Glutamatergic neuron (in vitro differentiated cells): ENCODE measurements around the gene SPOCK1. TPM values are rescaled to one million over a fixed set of nuclear protein-coding genes. Genes with fewer than 3 reads are reported as not detected.

Experiments
- DNase-seq: peaks from one replicate; pipeline ENCODE4 v3.0.0; 2022
- H3K27ac Mint-ChIP-seq: one replicate; pipeline ENCODE4 v1.8.0; 2020; ENCODE audit warnings: mild to moderate bottlenecking, mixed read lengths, inconsistent platforms; ENCODE audit not compliant: unreplicated experiment
- H3K27me3 Mint-ChIP-seq: one replicate; pipeline ENCODE4 v1.8.0; 2020; ENCODE audit warnings: mild to moderate bottlenecking, moderate library complexity, mixed read lengths, inconsistent platforms; ENCODE audit not compliant: unreplicated experiment
- H3K36me3 Mint-ChIP-seq: one replicate; pipeline ENCODE4 v1.8.0; 2020; ENCODE audit warnings: mild to moderate bottlenecking, mixed read lengths, inconsistent platforms; ENCODE audit not compliant: unreplicated experiment
- H3K4me1 Mint-ChIP-seq: one replicate; pipeline ENCODE4 v1.8.0; 2020; ENCODE audit warnings: mild to moderate bottlenecking, low read depth, mixed read lengths, inconsistent platforms; ENCODE audit not compliant: unreplicated experiment
- H3K4me3 Mint-ChIP-seq: one replicate; pipeline ENCODE4 v1.8.0; 2020; ENCODE audit warnings: mild to moderate bottlenecking, mixed read lengths, inconsistent platforms; ENCODE audit not compliant: unreplicated experiment
- H3K9me3 Mint-ChIP-seq: one replicate; pipeline ENCODE4 v1.8.0; 2020; ENCODE audit warnings: mild to moderate bottlenecking, moderate library complexity, mixed read lengths, inconsistent platforms; ENCODE audit not compliant: unreplicated experiment
- total RNA-seq: library from RNA; stranded (reverse); fragmentation: NEBNext Ultra II Directional; extraction: Animal tissue kit (Norgen Biotek cat#: 25700); gene quantifications from one replicate; pipeline ENCODE4 v1.2.1, GENCODE V29; 2021; ENCODE audit not compliant: unreplicated experiment
- TF ChIP-seq, protein P1 (sequence below): fragments of 200-600 bp; sonication (generic); IDR thresholded peaks from one replicate; pipeline ENCODE4 v1.5.0; 2021; ENCODE audit not compliant: partially characterized antibody, unreplicated experiment

Gene SPOCK1
- total RNA-seq, 1 donor from 2014 or later = 25.4 TPM

DNA sequence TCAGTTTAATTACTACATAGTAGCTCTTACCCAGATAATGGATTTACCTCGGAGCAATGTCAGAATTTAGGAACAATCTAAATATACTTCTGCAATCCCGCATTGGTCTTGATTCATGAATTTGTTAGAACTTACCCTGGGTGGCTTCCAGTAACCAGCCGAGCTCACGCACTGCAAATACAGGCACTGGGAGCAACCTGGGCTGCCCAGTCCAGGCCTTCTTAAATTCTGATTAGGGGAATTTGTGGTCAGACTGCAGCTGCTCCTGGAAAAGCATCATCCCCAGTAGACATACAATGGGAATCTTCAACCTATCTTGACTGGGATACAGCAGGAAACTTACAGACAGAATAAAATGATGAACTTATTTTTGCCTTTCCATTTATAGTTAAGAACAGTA is 270.3 kb downstream of the SPOCK1 start:
- Mint-ChIP-seq H3K27ac (no peak overlapping the region), H3K4me3 (no peak overlapping the region), H3K27me3 (no peaks in the 10 kb centered on the region), H3K9me3 (no peaks in the 10 kb centered on the region), H3K36me3 (no peaks in the 10 kb centered on the region), H3K4me1 (no peaks in the 10 kb centered on the region)
- TF ChIP-seq, protein P1, sequence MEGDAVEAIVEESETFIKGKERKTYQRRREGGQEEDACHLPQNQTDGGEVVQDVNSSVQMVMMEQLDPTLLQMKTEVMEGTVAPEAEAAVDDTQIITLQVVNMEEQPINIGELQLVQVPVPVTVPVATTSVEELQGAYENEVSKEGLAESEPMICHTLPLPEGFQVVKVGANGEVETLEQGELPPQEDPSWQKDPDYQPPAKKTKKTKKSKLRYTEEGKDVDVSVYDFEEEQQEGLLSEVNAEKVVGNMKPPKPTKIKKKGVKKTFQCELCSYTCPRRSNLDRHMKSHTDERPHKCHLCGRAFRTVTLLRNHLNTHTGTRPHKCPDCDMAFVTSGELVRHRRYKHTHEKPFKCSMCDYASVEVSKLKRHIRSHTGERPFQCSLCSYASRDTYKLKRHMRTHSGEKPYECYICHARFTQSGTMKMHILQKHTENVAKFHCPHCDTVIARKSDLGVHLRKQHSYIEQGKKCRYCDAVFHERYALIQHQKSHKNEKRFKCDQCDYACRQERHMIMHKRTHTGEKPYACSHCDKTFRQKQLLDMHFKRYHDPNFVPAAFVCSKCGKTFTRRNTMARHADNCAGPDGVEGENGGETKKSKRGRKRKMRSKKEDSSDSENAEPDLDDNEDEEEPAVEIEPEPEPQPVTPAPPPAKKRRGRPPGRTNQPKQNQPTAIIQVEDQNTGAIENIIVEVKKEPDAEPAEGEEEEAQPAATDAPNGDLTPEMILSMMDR = no peak
- DNase-seq = no peak

DNA sequence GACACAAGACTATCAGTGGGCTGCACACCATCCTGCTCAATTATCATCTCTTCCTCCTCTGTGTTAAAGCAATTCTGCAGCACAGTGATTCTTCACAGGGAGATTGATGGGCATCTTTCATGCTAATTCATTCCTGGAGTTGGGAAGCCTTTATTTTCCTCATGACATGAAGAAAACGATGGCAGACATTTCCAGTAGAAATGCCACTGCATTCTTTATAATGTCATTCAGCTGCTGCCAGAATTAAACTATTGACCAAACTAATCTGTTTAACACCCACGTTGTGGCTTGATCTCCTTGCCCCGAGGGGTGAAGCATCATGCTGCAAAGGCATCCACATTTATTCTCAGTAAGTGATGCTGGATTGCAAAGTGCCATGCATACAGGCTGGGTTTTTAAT is 273.0 kb downstream of the SPOCK1 start:
- no peaks in the 10 kb centered on the region for H3K27me3 Mint-ChIP-seq
- H3K4me3 Mint-ChIP-seq = no peak overlapping the region
- peaks cover 1% of the 10 kb centered on the region for H3K4me1 Mint-ChIP-seq
- TF ChIP-seq, protein P1 = no peak
- H3K9me3 Mint-ChIP-seq = no peaks in the 10 kb centered on the region
- no peak for DNase-seq
- H3K36me3 Mint-ChIP-seq = no peaks in the 10 kb centered on the region
- no peak overlapping the region for H3K27ac Mint-ChIP-seq

DNA sequence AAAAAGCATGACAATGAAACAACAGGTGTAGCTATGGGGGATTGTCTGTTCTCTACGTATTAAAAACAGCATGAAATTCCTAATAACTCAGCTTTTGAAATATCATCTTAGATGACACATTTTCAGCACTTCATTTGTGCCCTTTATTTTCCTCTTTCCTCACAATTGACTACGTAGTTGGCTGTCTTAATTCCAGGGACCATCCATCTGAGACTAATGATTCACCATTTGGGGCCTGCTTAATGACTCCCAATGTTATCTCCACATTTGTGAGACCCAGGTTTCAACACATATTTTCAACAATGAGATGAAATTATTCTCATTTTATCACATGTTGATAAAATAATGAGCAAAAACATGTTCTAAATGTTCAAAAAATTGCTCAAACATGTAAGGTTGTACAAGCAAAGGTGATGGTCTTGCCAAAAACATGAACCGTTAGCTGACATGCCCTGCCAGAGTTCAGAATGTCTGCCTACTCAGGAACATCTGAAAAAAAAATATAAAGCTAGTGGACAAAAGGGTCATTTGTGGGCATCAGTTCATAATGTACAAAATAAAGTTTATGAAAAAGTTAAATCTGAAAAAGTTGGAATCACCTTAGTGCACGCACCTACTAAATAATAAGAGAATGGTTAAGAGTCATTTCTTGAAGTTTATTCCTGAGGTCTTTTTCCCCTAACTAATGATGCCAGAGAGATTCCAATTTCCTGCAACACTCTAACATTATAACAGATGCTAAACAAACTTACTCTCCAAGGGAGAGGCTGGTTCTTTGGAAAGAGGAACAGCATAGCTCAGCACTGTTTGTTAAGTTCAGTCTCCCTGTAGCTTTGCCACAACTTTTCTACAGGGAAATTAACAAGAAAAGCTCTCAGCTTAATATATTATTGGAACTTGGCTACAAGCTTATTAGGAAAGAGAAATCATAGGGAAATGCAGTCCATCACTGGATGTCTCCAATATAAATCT is 275.5 kb downstream of the SPOCK1 start:
- H3K36me3 Mint-ChIP-seq = no peaks in the 10 kb centered on the region
- no peaks in the 10 kb centered on the region for H3K27me3 Mint-ChIP-seq
- TF ChIP-seq, protein P1 = no peak
- no peak overlapping the region for H3K27ac Mint-ChIP-seq
- no peak overlapping the region for H3K4me3 Mint-ChIP-seq
- no peaks in the 10 kb centered on the region for H3K9me3 Mint-ChIP-seq
- peaks cover 1% of the 10 kb centered on the region for H3K4me1 Mint-ChIP-seq
- no peak for DNase-seq

DNA sequence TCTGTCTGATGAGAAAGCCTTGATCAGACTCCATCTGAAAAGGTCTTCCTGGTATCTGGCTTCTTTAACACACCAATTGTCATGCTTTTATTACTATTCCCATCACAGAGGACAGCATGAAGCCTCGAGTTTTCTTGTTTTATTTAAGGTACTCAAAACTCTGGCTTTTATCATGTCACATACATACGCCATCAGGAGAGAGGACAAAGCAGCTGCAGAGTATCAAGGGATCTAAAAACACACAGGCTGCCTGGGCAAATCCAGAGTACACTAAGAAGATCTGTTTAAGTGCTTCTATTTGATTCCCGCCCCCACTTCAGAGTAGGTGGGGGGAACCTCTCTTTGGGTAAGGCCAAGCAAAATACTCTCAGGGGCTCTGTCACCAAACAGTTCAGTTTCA is 277.2 kb downstream of the SPOCK1 start:
- H3K4me1 Mint-ChIP-seq = peaks cover 1% of the 10 kb centered on the region
- no peak overlapping the region for H3K4me3 Mint-ChIP-seq
- H3K36me3 Mint-ChIP-seq = no peaks in the 10 kb centered on the region
- DNase-seq = no peak
- no peak overlapping the region for H3K27ac Mint-ChIP-seq
- TF ChIP-seq, protein P1 = no peak
- H3K9me3 Mint-ChIP-seq = no peaks in the 10 kb centered on the region
- no peaks in the 10 kb centered on the region for H3K27me3 Mint-ChIP-seq

DNA sequence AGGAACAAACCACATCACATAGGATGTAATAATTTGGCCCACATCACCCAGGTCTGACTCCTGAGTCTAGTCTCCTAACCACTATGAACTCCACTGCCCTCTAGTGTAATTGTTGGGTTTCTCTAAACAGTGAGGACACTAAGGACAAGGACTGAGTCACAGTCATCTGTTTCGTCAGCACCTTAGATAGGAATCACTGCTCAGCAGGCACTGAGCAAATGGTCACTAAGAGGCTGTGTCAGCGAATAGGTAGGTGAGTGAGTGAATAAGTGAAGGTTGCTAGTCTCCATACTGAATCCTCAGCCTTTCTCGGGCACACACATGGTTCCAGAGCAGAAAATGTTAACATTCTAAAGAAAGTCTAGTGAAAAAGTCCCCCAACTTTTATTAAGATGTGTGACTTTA is 278.6 kb downstream of the SPOCK1 start:
- TF ChIP-seq, protein P1 = peak; percentile 48
- no peak for DNase-seq
- H3K27me3 Mint-ChIP-seq = no peaks in the 10 kb centered on the region
- peaks cover 1% of the 10 kb centered on the region for H3K4me1 Mint-ChIP-seq
- no peaks in the 10 kb centered on the region for H3K36me3 Mint-ChIP-seq
- H3K9me3 Mint-ChIP-seq = no peaks in the 10 kb centered on the region
- no peak overlapping the region for H3K4me3 Mint-ChIP-seq
- H3K27ac Mint-ChIP-seq = no peak overlapping the region
